ENCODE measurements around the gene MID1. TPM values are rescaled to one million over a fixed set of nuclear protein-coding genes. Genes with fewer than 3 reads are reported as not detected.

The MID1 gene
- total and polyA plus RNA-seq, 9 of the 15 experiments (the other 6 are each of a cell fraction or from before 2014, with no cell fraction given): 0.07 to 0.54 (median 0.33) TPM

GRCh38 chrX:10603612-10604011 is 16.8 kb downstream of the MID1 start:
- no peak for TF ChIP-seq HOXB6 (CRISPR knock-in tag; IDR thresholded peaks at IDR 0.05; ENCODE audit: borderline replicate concordance)
- no peak for TF ChIP-seq TCFL5 (CRISPR knock-in tag; conservative IDR thresholded peaks at IDR 0.05)
- no peak for TF ChIP-seq ZNF589 (CRISPR knock-in tag; IDR thresholded peaks at IDR 0.05; ENCODE audit: low read depth)
- TF ChIP-seq, protein P1, sequence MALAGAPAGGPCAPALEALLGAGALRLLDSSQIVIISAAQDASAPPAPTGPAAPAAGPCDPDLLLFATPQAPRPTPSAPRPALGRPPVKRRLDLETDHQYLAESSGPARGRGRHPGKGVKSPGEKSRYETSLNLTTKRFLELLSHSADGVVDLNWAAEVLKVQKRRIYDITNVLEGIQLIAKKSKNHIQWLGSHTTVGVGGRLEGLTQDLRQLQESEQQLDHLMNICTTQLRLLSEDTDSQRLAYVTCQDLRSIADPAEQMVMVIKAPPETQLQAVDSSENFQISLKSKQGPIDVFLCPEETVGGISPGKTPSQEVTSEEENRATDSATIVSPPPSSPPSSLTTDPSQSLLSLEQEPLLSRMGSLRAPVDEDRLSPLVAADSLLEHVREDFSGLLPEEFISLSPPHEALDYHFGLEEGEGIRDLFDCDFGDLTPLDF (CRISPR knock-in tag; IDR thresholded peaks at IDR 0.05): no peak
- TF ChIP-seq MAFG (tag; conservative IDR thresholded peaks at IDR 0.05): no peak
- TF ChIP-seq ZNF780A (CRISPR knock-in tag; IDR thresholded peaks at IDR 0.05): no peak
- TF ChIP-seq BACH1 (tag; IDR thresholded peaks at IDR 0.05): no peak
- no peak for TF ChIP-seq PHB (CRISPR knock-in tag; IDR thresholded peaks at IDR 0.05)
- ATAC-seq (no peak), DNase-seq (ENCODE audit: extremely low read depth in 1 of 4, low spot score in 3 of 4) (no peak), FAIRE-seq (no peak)
- in situ Hi-C loops (cut with MboI) (no loop called here), intact Hi-C loops (cut with micrococcal nuclease) (no loop called here)
- Histone ChIP-seq H2AFZ (ENCODE audit: low read depth, low read length) (no peak overlapping the region), H3K27me3 (ENCODE audit: control insufficient read depth in 2 of 2, insufficient read depth in 2 of 2, low read length in 2 of 2) (0 out of 5 replicates have a peak, but pooled peaks cover 0 to 3% of the 10 kb centered on the region in 2 experiments), H3K36me3 (ENCODE audit: control insufficient read depth, insufficient read depth, low read length) (no peaks in the 10 kb centered on the region), H3K4me1 (replicated peaks in 1 of 2; ENCODE audit: control insufficient read depth in 2 of 2, insufficient read depth in 2 of 2, low read length in 2 of 2) (no peaks in the 10 kb centered on the region), H4K20me1 (replicated peaks; ENCODE audit: control insufficient read depth, insufficient read depth, low read length) (no peaks in the 10 kb centered on the region), H3K27ac (ENCODE audit: extremely low read depth, low read depth, low read length) (no peak overlapping the region), H3K79me2 (ENCODE audit: control insufficient read depth, insufficient read depth, low read length) (no peaks in the 10 kb centered on the region), H3K9ac (ENCODE audit: insufficient read depth in 1 of 2, low read depth in 2 of 2, low read length in 2 of 2) (no peak overlapping the region), H3K4me3 (no peak overlapping the region), H3K4me2 (ENCODE audit: insufficient read depth, low read length) (no peak overlapping the region), H3K9me3 (replicated peaks; ENCODE audit: control insufficient read depth, insufficient read depth, low read depth, low read length) (no peaks in the 10 kb centered on the region), H3K9me1 (ENCODE audit: control insufficient read depth, insufficient read depth, low read length) (no peaks in the 10 kb centered on the region)
- ChIA-PET CTCF (ENCODE audit: low intra/inter-chr PET ratio) (no interaction called here), POLR2A (interaction anchor here (1.0 kb wide), 1 partner anchor 11 kb away, joined by 3 read pairs; no protein-coding TSS in a partner anchor)
- no TSS peak for BruUV-seq (replicated peaks)
- 0% methylated on average over 3 of the region's 3 CpGs for WGBS (ENCODE audit: insufficient coverage, low coverage, missing lambda C conversion rate)
